Mucosa of rectum (tissue), 2 donors: Measurements from ENCODE around the gene SATB2.

ENCODE experiments used
- H3K27ac ChIP-seq, 2 donors: one replicate each; pipeline ENCODE4 v1.7.0; 2013; ENCODE audit warnings: inconsistent platforms in 2 of 2, low read depth in 2 of 2, low read length in 2 of 2
- H3K27me3 ChIP-seq, 2 donors: one replicate each; pipeline ENCODE4 v1.7.0; 2013; ENCODE audit warnings: low read length in 2 of 2; ENCODE audit not compliant: control insufficient read depth in 2 of 2, insufficient read depth in 2 of 2
- H3K36me3 ChIP-seq, 2 donors: one replicate each; pipeline ENCODE4 v1.7.0; 2013; ENCODE audit warnings: low read length in 2 of 2; ENCODE audit not compliant: control insufficient read depth in 2 of 2, insufficient read depth in 2 of 2
- H3K4me1 ChIP-seq, 2 donors: one replicate each; pipeline ENCODE4 v1.7.0; 2013; ENCODE audit warnings: low read length in 2 of 2, mild to moderate bottlenecking in 1 of 2; ENCODE audit not compliant: control insufficient read depth in 2 of 2, insufficient read depth in 2 of 2
- H3K4me3 ChIP-seq, 2 donors: one replicate each; pipeline ENCODE4 v1.7.0; 2013; ENCODE audit warnings: low read length in 2 of 2
- H3K9ac ChIP-seq, 2 donors: one replicate each; pipeline ENCODE4 v1.7.0; 2013; ENCODE audit warnings: low read length in 2 of 2, low read depth in 1 of 2, mild to moderate bottlenecking in 1 of 2
- H3K9me3 ChIP-seq, 2 donors: one replicate each; pipeline ENCODE4 v1.7.0; 2013; ENCODE audit warnings: low read length in 2 of 2; ENCODE audit not compliant: control insufficient read depth in 2 of 2
- donor health status: healthy.
- donor health status: Normal muscosa, but diverticular disease.

Gene SATB2

DNA sequence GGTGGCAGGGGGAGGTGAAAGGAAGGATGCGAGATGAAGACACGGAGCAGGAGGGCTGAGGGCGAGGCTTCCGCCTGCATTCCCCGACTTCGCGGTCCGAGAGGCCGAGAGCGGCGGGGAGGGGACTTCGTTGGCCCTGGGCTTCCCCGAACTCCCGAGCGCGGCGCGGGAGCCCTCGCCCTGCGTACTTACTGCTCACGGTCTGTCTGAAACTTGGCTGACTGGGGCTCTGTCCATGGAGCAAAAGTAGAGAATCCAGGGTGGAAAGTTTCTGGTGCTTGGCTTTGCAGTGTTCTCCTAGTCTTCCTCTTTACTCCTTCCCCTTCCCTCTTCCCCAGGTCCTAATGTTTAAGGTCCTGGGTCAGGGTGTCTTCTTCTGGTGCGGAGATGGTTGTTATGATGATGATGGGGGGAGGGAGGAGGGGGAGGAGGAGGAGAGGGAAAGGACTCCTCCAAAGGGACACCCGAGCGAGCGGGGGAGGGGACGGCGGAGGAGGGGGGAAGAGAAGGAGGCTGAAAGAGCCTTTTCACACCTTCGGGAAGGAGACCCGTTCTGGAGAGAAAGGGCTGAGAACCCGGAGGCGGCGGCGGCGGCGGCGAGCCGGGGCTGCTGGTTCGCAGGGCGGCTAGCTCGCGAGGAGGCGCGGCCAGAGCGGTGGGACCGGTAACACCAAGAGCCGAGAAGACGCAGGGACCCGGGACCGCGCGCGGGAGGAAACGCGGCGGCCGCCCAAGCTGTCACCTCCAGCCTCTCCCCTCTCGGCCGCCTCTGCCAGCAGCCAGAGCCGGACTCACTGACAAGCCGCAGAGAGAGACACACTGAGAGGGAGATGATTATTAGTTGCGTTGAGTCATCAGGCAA lies at the start of gene SATB2:
SATB2 (minus strand) TSS at position 793 of the 862 bp plus-strand sequence. CDS start 1,902 bp downstream, outside the sequence.
- H3K27ac ChIP-seq, result peak within 1 kb of the TSS; percentile 89 to 93
- H3K4me1 ChIP-seq, result peaks cover 6 to 10% of the 10 kb centered on the region in 2 donors
- H3K9ac ChIP-seq, result peak within 1 kb of the TSS; percentile 85 to 95
- peaks cover 0 to 6% of the 10 kb centered on the region in 2 donors for H3K36me3 ChIP-seq
- H3K9me3 ChIP-seq, result no peaks in the 10 kb centered on the region
- H3K27me3 ChIP-seq, result peaks cover 6 to 15% of the 10 kb centered on the region in 2 donors
- H3K4me3 ChIP-seq, result peak within 1 kb of the TSS; percentile 91 to 97

DNA sequence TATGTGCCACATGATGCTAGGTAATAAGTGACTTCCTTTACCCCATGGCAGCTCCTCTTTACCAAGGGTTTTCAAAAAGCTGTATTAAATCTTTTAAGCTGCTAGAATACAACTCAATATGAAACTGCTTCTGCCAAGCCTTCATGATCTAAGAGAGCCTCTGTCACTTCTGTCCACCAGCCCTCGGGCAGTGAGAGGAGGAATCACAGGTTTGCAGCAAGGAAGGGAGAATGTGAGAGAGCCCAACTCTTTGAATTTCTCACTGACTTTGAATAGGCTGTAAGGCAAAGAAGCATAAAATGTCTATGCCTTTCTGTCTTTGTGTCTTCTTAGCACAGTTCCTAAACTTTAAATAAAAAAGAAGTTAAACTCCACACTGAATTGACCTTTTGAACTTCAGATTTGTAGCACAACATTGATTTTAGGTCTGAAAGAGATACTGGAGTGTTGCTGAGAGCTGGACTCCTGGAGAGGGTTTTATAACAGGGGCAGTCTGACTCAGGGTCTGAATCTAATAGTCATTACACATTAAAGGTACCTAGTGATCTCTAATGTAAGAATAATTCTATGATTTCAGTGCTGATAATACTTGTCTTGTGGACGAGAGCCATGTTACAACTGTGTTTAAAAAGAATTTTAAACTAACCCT lies 48.1 kb upstream of the SATB2 start:
- no peaks in the 10 kb centered on the region for H3K36me3 ChIP-seq
- no peaks in the 10 kb centered on the region for H3K4me1 ChIP-seq
- H3K9ac ChIP-seq, result no peak overlapping the region
- no peaks in the 10 kb centered on the region for H3K27me3 ChIP-seq
- no peak overlapping the region for H3K4me3 ChIP-seq
- no peaks in the 10 kb centered on the region for H3K9me3 ChIP-seq
- H3K27ac ChIP-seq, result no peak overlapping the region

DNA sequence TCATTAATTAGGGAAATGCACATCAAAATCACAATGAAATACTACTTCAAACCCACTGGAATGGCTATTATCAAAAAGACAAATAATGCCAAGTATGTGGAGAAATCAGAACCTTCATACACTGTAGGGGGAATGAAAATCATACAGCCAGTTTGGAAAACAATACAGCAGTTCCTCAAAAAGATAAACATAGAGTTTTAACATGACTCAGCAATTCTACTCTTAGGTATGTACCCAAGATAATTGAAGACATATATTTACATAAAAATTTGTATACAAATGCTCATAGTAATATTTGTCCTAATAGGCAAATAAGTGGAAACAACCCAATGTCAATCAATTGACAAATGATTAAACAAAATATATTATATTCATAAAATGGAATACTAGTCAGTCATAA lies 45.4 kb upstream of the SATB2 start:
- no peaks in the 10 kb centered on the region for H3K36me3 ChIP-seq
- H3K27me3 ChIP-seq, result no peaks in the 10 kb centered on the region
- H3K9ac ChIP-seq, result no peak overlapping the region
- H3K4me1 ChIP-seq, result no peaks in the 10 kb centered on the region
- H3K4me3 ChIP-seq, result no peak overlapping the region
- H3K27ac ChIP-seq, result no peak overlapping the region
- H3K9me3 ChIP-seq, result no peaks in the 10 kb centered on the region

DNA sequence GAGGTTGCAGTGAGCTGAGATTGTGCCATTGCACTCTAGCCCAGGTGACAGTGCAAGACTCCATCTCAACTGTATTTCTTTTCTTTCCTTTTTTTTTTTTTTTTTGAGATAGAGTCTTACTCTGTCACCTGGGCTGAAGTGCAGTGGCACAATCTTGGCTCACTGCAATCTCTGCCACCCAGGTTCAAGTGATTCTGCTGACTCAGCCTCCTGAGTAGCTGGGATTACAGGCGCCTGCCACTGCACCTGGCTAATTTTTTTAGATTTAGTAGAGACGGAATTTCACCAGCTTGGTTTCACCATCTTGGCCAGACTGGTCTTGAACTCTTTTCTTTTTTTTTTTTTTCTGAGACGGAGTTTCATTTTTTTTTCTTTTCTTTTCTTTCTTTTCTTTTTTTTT lies 41.3 kb upstream of the SATB2 start:
- Histone ChIP-seq H3K4me3 (no peak overlapping the region), H3K27ac (no peak overlapping the region), H3K27me3 (no peaks in the 10 kb centered on the region), H3K9me3 (no peaks in the 10 kb centered on the region), H3K4me1 (no peaks in the 10 kb centered on the region), H3K36me3 (no peaks in the 10 kb centered on the region), H3K9ac (no peak overlapping the region)

DNA sequence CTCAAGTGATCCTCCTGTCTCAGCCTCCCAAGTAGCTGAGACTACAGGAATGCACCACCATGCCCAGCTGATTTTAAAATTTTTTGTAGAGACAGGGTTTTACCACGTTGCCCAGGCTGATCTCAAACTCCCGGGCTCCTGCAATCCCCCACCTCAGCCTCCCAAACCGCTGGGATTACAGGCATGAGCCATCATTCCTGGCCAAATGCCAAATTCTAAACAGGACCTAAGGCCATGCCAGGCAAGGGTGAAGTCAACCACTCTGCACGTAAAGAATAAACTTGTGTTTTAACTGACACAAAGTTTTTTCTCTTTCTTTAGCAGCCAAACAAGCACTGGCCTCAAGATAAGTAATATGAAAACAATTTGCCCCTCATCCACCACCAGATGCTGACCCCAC lies 37.4 kb upstream of the SATB2 start:
- no peaks in the 10 kb centered on the region for H3K9me3 ChIP-seq
- no peak overlapping the region for H3K27ac ChIP-seq
- H3K4me1 ChIP-seq, result no peaks in the 10 kb centered on the region
- H3K9ac ChIP-seq, result no peak overlapping the region
- peaks cover 0 to 4% of the 10 kb centered on the region in 2 donors for H3K27me3 ChIP-seq
- H3K4me3 ChIP-seq, result no peak overlapping the region
- no peaks in the 10 kb centered on the region for H3K36me3 ChIP-seq

DNA sequence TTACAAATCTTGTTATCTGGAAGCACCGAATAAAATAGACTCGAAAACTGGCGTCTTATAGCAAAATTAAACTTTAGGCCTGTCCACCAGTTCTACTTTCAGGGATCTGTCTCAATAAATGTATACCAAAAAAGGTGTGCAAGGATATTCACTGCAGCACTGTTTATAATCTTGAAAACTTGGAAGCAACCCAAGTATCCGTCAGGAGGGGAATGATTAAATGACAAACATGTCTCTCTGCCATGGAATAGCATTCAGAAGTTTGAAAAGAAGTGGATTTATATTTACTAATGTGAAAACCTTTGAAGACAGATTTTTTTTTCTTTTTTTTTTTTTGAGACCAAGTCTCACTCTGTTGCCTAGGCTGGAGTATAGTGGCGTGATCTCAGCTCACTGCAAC lies 32.3 kb upstream of the SATB2 start:
- Histone ChIP-seq H3K4me1 (peaks cover 0 to 4% of the 10 kb centered on the region in 2 donors), H3K4me3 (no peak overlapping the region), H3K27ac (no peak overlapping the region), H3K36me3 (no peaks in the 10 kb centered on the region), H3K9me3 (no peaks in the 10 kb centered on the region), H3K9ac (no peak overlapping the region), H3K27me3 (peaks cover 0 to 4% of the 10 kb centered on the region in 2 donors)

DNA sequence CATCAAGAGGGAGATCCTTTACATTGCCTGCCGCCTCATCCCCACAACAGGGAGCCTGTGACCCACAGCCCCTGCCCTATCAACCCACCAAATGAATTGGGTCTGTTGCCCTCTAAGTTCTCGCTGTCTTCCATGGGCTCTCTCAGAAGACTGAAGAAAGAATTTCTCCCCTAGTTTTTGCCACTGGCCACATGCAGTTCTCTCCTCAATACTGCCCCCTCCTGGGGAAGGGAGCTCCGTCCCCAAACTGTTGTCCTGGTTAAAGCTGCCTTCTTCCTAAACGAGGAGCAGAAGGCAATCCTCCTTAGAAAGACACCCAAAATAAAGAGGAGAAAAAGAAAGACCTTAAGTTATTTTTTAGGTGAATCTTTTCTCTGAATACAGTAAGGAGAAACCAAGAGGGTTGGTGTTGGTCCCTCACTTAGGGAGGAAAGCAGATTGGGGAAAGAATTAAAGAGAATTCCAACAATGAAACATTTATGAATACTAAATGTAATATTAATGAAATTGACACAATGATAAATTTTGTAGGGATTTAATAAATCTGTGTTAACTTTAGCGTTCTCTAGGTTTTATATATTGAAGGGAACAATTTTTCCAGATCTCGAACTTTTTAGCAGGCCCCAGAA lies 31.1 kb upstream of the SATB2 start:
- Histone ChIP-seq H3K9me3 (no peaks in the 10 kb centered on the region), H3K4me3 (no peak overlapping the region), H3K27me3 (peaks cover 0 to 4% of the 10 kb centered on the region in 2 donors), H3K27ac (no peak overlapping the region), H3K4me1 (peaks cover 0 to 4% of the 10 kb centered on the region in 2 donors), H3K36me3 (no peaks in the 10 kb centered on the region), H3K9ac (no peak overlapping the region)

DNA sequence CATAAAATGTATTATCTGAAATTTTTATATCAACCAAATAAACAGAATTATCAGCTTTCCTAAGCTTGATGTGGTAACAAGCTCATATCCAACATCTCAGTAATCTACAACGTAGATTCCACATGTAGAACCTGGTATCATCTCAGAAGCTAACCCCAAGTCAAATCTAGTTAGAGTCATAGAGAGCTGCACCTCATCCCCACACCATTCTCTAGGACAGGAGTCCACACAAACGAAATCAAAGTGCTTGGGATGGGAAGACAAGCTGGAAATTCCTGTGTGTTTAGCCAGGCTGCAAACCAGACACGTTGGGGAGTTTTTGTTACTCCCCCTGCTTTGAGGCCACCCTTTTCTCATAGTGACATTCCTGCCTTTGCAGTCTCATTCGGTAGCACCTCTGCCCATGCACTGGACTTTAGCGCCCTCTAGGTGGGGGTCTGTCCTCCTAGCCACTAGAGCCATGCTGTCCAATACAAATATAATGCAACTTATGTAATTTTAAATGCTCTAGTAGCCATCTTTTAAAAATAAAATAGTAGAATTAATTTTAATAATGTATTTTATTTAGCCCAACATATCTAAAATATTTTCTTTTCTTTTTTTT lies 28.1 kb upstream of the SATB2 start:
- H3K9me3 ChIP-seq, result no peaks in the 10 kb centered on the region
- no peak overlapping the region for H3K4me3 ChIP-seq
- no peak overlapping the region for H3K27ac ChIP-seq
- no peak overlapping the region for H3K9ac ChIP-seq
- H3K27me3 ChIP-seq, result no peaks in the 10 kb centered on the region
- no peaks in the 10 kb centered on the region for H3K36me3 ChIP-seq
- peaks cover 0 to 4% of the 10 kb centered on the region in 2 donors for H3K4me1 ChIP-seq

DNA sequence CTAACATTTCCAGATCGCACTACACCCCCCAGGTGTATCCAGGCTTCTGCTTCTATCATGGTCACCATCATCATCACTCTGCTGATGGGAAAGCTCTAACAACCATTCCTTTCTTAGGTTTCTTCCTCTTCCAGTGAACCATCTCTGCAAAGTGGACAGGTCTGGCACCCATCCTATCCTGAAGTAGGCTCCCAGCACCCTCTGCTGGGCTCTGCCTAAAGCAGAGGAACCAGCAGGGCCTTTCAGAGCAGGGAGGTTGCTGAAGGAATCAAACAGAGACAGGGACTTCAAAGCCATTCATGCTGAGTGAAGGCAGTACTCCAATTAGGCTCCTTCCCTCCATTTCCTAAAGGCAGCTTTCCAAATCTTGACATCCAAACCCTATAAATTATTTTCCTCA lies 27.2 kb upstream of the SATB2 start:
- H3K4me3 ChIP-seq, result no peak overlapping the region
- peaks cover 0 to 4% of the 10 kb centered on the region in 2 donors for H3K4me1 ChIP-seq
- no peak overlapping the region for H3K9ac ChIP-seq
- no peaks in the 10 kb centered on the region for H3K9me3 ChIP-seq
- H3K27ac ChIP-seq, result no peak overlapping the region
- no peaks in the 10 kb centered on the region for H3K36me3 ChIP-seq
- H3K27me3 ChIP-seq, result no peaks in the 10 kb centered on the region

DNA sequence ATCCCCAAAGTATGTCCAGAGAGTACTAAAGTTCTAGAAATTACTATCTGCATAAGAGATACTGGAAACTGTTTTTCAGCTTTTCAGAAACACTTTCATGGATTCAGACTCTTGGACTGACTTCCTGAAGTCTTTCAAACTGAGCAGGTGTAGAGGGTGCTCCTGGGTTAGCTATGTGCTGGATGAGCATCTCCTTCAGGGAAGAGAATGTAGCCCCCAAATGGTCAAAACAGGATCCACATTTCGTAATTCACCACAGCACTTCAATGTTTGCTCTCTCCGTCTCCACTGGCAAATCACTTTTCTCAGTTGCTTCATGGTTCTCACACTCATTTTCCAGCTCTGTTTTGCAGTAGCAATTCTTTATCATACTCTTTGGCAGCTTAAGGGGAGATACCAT lies 23.2 kb upstream of the SATB2 start:
- peaks cover 0 to 7% of the 10 kb centered on the region in 2 donors for H3K4me1 ChIP-seq
- H3K9me3 ChIP-seq, result no peaks in the 10 kb centered on the region
- no peaks in the 10 kb centered on the region for H3K36me3 ChIP-seq
- H3K9ac ChIP-seq, result no peak overlapping the region
- H3K4me3 ChIP-seq, result no peak overlapping the region
- no peak overlapping the region for H3K27ac ChIP-seq
- H3K27me3 ChIP-seq, result no peaks in the 10 kb centered on the region
